A549 (cell line): ENCODE data around the gene THSD7A. TPM values are rescaled to one million over a fixed set of nuclear protein-coding genes. Genes with fewer than 3 reads are reported as not detected.
A peak's percentile ranks its signal among the peaks of the same experiment; 100 is the strongest.

ENCODE experiments used
- ATAC-seq, 2 experiments: fragments of 200-7000 bp in 1 of 2; fragments of >200 bp in 1 of 2; cut with Nextera tagmentation in 1 of 2; cut with Tn5 transposase in 1 of 2; 3 replicates each; pipeline versions ENCODE4 v1.8.0 to v1.9.1; 2018 to 2020; ENCODE audit warnings: mild to moderate bottlenecking in 1 of 2, moderate library complexity in 1 of 2
- CTCF ChIA-PET: fragments of 300-600 bp; sonication (Branson Sonifier 250); formaldehyde crosslinking; extraction: SDS; loops from one replicate; lab custom pipeline; 2021; ENCODE audit warnings: antibody characterized with exemption, inconsistent platforms; lab: Yijun Ruan, JAX
- POLR2A ChIA-PET: fragments of 350-600 bp; formaldehyde crosslinking; extraction: SDS; loops from one replicate; lab custom pipeline; 2021; ENCODE audit warnings: antibody characterized with exemption, inconsistent platforms; lab: Yijun Ruan, JAX
- DNase-seq, 2 experiments: peaks; one replicate each; pipeline versions ENCODE4 v3.0.0 to v3.0.0-alpha.2; 2011 to 2016; ENCODE audit warnings: low read depth in 1 of 2, low spot score in 1 of 2
- FAIRE-seq: peaks from 2 replicates; lab custom pipeline; 2011; peaks lifted over from hg19 to GRCh38; lab: Jason Lieb, UNC
- H3K27ac ChIP-seq, 2 experiments: fragments of >200 bp; sonication (Bioruptor Twin); formaldehyde crosslinking; 3 replicates each; pipeline ENCODE4 v1.5.1; 2016 to 2017
- H3K4me1 ChIP-seq: fragments of >200 bp; sonication (Bioruptor Twin); formaldehyde crosslinking; 3 replicates; pipeline ENCODE4 v1.6.1; 2016
- H3K4me2 ChIP-seq: fragments of >200 bp; sonication (Bioruptor Twin); formaldehyde crosslinking; 3 replicates; pipeline ENCODE4 v1.6.1; 2016
- H3K4me3 ChIP-seq: fragments of >200 bp; sonication (Bioruptor Twin); formaldehyde crosslinking; 3 replicates; pipeline ENCODE4 v1.5.1; 2016
- H3K9me3 ChIP-seq: fragments of >200 bp; sonication (Bioruptor Twin); formaldehyde crosslinking; 3 replicates; pipeline ENCODE4 v1.6.1; 2016
- ATOH8 ChIP-seq: fragments of 250-450 bp; sonication (Bioruptor Pico); IDR thresholded peaks from 2 replicates; pipeline ENCODE4 v1.5.0; 2020; ENCODE audit warnings: low read depth, mild to moderate bottlenecking, moderate library complexity
- BHLHE40 ChIP-seq: IDR thresholded peaks from 2 replicates; pipeline ENCODE4 v1.6.1; 2012; ENCODE audit warnings: low read depth, low read length, inconsistent platforms
- CEBPB ChIP-seq, 2 experiments: fragments of >200 bp in 1 of 2; sonication (Bioruptor Twin) in 1 of 2; formaldehyde crosslinking in 1 of 2; IDR thresholded peaks; 2 replicates each; pipeline ENCODE4 v1.6.1; 2012 to 2016
- CHD2 ChIP-seq: fragments of 150-350 bp; IDR thresholded peaks from 2 replicates; pipeline ENCODE4 v1.6.1; 2014; ENCODE audit warnings: low read length; ENCODE audit not compliant: partially characterized antibody
- EHF ChIP-seq: fragments of 250-450 bp; sonication (Bioruptor Pico); IDR thresholded peaks from 2 replicates; pipeline ENCODE4 v1.5.0; 2020; ENCODE audit warnings: mild to moderate bottlenecking
- EHMT2 ChIP-seq: fragments of 200-600 bp; sonication (generic); IDR thresholded peaks from 2 replicates; pipeline ENCODE4 v1.6.1; 2016; ENCODE audit warnings: antibody characterized with exemption, low read depth, mild to moderate bottlenecking, moderate library complexity
- EP300 ChIP-seq, 2 experiments: fragments of >200 bp; sonication (Bioruptor Twin); formaldehyde crosslinking; IDR thresholded peaks; 2 replicates in 1 of 2; 3 replicates in 1 of 2; pipeline ENCODE4 v1.6.1; 2016 to 2017
- FOSL2 ChIP-seq, 2 experiments: fragments of 450-650 bp in 1 of 2; fragments of >200 bp in 1 of 2; sonication (Bioruptor Twin) in 1 of 2; formaldehyde crosslinking; IDR thresholded peaks; 2 replicates each; pipeline versions ENCODE4 v1.5.0 to v1.6.1; 2016 to 2020; ENCODE audit warnings: mild to moderate bottlenecking in 1 of 2, moderate library complexity in 1 of 2
- FOXS1 ChIP-seq: fragments of 250-450 bp; sonication (Bioruptor Pico); IDR thresholded peaks from 2 replicates; pipeline ENCODE4 v1.5.0; 2020; ENCODE audit warnings: mild to moderate bottlenecking, moderate library complexity
- GATA3 ChIP-seq: IDR thresholded peaks from 2 replicates; pipeline ENCODE4 v1.6.1; 2012; ENCODE audit warnings: borderline replicate concordance
- HDAC2 ChIP-seq: fragments of 200-600 bp; sonication (generic); IDR thresholded peaks from 2 replicates; pipeline ENCODE4 v1.6.1; 2016
- HES2 ChIP-seq: fragments of >200 bp; sonication (Bioruptor Twin); formaldehyde crosslinking; IDR thresholded peaks from 2 replicates; pipeline ENCODE4 v1.6.1; 2016
- JUN ChIP-seq, 2 experiments: fragments of >200 bp; sonication (Bioruptor Twin); formaldehyde crosslinking; IDR thresholded peaks; 2 replicates in 1 of 2; 3 replicates in 1 of 2; pipeline ENCODE4 v1.6.1; 2016 to 2017
- JUNB ChIP-seq: fragments of >200 bp; sonication (Bioruptor Twin); formaldehyde crosslinking; IDR thresholded peaks from 2 replicates; pipeline ENCODE4 v1.6.1; 2016
- MAX ChIP-seq: IDR thresholded peaks from 2 replicates; pipeline ENCODE4 v1.6.1; 2012
- NFE2L2 ChIP-seq: fragments of 150-350 bp; conservative IDR thresholded peaks from 2 replicates; pipeline ENCODE4 v1.6.1; 2014; ENCODE audit warnings: low read length
- NR3C1 ChIP-seq: fragments of >200 bp; sonication (Bioruptor Twin); formaldehyde crosslinking; IDR thresholded peaks from 3 replicates; pipeline ENCODE4 v1.6.1; 2017
- PHF8 ChIP-seq: fragments of 200-600 bp; sonication (generic); IDR thresholded peaks from 2 replicates; pipeline ENCODE4 v1.6.1; 2016; ENCODE audit warnings: low read depth, mild to moderate bottlenecking, antibody characterized with exemption, moderate library complexity, borderline replicate concordance
- POLR2A ChIP-seq: IDR thresholded peaks from 2 replicates; pipeline ENCODE4 v1.6.1; 2012; ENCODE audit warnings: mild to moderate bottlenecking, low read length
- POLR2AphosphoS2 ChIP-seq: conservative IDR thresholded peaks from 2 replicates; pipeline ENCODE4 v1.6.1; 2012; ENCODE audit warnings: low read length, improper control_type of control experiment, inconsistent platforms
- RARB ChIP-seq: fragments of 250-450 bp; sonication (Bioruptor Pico); IDR thresholded peaks from 2 replicates; pipeline ENCODE4 v1.8.0; 2021; ENCODE audit warnings: mild to moderate bottlenecking, moderate library complexity
- RFX5 ChIP-seq: fragments of 450-650 bp; IDR thresholded peaks from 2 replicates; pipeline ENCODE4 v1.7.1; 2014; ENCODE audit warnings: antibody characterized with exemption, mild to moderate bottlenecking, moderate library complexity
- TFCP2L1 ChIP-seq: fragments of 250-450 bp; sonication (Bioruptor Pico); IDR thresholded peaks from 2 replicates; pipeline ENCODE4 v1.5.0; 2021; ENCODE audit warnings: mild to moderate bottlenecking
- ZC3H11A ChIP-seq: fragments of 450-650 bp; IDR thresholded peaks from 2 replicates; pipeline ENCODE4 v1.6.1; 2014; ENCODE audit warnings: antibody characterized with exemption, mild to moderate bottlenecking
- ZNF302 ChIP-seq: fragments of 250-450 bp; sonication (Bioruptor Pico); IDR thresholded peaks from 2 replicates; pipeline ENCODE4 v1.9.0; 2021; ENCODE audit warnings: inconsistent platforms, mild to moderate bottlenecking, moderate library complexity
- WGBS: methylation state at CpG from one replicate; pipeline ENCODE4 v1.1.6; 2017; ENCODE audit errors: missing lambda C conversion rate; 5-methylcytosine and 5-hydroxymethylcytosine counted together
- polyA plus RNA-seq, 4 experiments: library from polyadenylated mRNA; depleted of rRNA in 3 of 4; stranded (reverse); fragments of >200 nt; fragmentation: RNase III in 1 of 4; extraction: RNeasy Plus Mini Kit Qiagen cat#74134 plus additional on column Dnase treatment in 1 of 4; gene quantifications; 2 replicates in 3 of 4; 3 replicates in 1 of 4; pipeline ENCODE4 v1.2.3, GENCODE V29; 2011 to 2017
- TF ChIP-seq, protein P1 (sequence below): fragments of 250-450 bp; sonication (Bioruptor Pico); IDR thresholded peaks from 2 replicates; pipeline ENCODE4 v1.5.0; 2021; ENCODE audit warnings: mild to moderate bottlenecking, moderate library complexity, borderline replicate concordance
- TF ChIP-seq, protein P2 (sequence below): fragments of >200 bp; sonication (Bioruptor Twin); formaldehyde crosslinking; IDR thresholded peaks from 3 replicates; pipeline ENCODE4 v1.6.1; 2016

The THSD7A gene
- polyA plus RNA-seq, 2 of the 4 experiments (the other 2 are of a cell fraction) = 5.7 to 11.8 TPM

GRCh38 chr7:11727864-11728263, 104.1 kb downstream of the THSD7A start:
- no peak for ATAC-seq
- peak overlapping the region; percentile 52 to 69; a peak in 5 of 6 replicates for H3K27ac ChIP-seq
- no peak for TF ChIP-seq ZNF302 (CRISPR knock-in tag)
- TF ChIP-seq MAX = no peak
- TF ChIP-seq FOSL2 (IDR thresholded peaks at IDR 0.05) = no peak
- no peak for TF ChIP-seq FOSL2 (CRISPR knock-in tag; IDR thresholded peaks at IDR 0.05)
- TF ChIP-seq CHD2 = no peak
- no peak for TF ChIP-seq HES2
- TF ChIP-seq POLR2A = no peak
- no peak for TF ChIP-seq GATA3
- no peak for TF ChIP-seq EHMT2
- no peak for TF ChIP-seq JUN (IDR thresholded peaks at IDR 0.05)
- no peak for TF ChIP-seq EHF (CRISPR knock-in tag)
- no peak for TF ChIP-seq HDAC2
- TF ChIP-seq EP300 (IDR thresholded peaks at IDR 0.05) = no peak
- no peak for TF ChIP-seq JUNB
- no peak for TF ChIP-seq PHF8
- no peak for TF ChIP-seq ZC3H11A
- TF ChIP-seq, all 56 proteins: peak for 0
- no peak for DNase-seq
- WGBS = 57% methylated on average over 1 of the region's 1 CpG
- no peaks in the 10 kb centered on the region for H3K9me3 ChIP-seq
- H3K4me3 ChIP-seq = no peak overlapping the region
- peak overlapping the region; percentile 61 for H3K4me2 ChIP-seq
- POLR2A ChIA-PET = no interaction called here
- peaks cover 22% of the 10 kb centered on the region for H3K4me1 ChIP-seq
- FAIRE-seq = peak; percentile 93
- CTCF ChIA-PET = no interaction called here

DNA sequence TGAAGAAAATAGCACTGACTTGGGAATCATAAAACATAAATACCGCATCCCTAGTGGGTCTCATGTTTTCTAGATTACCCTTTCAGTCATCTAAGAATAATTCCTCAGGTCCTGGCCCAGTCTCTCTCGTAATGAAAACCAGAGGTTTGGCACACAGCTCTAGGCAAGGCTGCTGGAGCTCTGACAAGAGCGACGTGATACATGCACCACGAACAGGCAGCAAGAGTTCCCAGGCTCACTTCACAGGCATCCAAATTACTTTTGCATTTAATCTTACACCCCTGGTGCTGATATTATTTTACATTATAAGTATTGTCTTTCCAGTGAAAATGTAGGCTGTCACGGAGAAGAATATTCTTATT, 105.2 kb downstream of the THSD7A start:
- POLR2A ChIA-PET = no interaction called here
- H3K4me2 ChIP-seq = peak overlapping the region; percentile 61
- 62% methylated on average over 6 of the region's 6 CpGs for WGBS
- H3K27ac ChIP-seq = peak overlapping the region; percentile 69 to 71
- CTCF ChIA-PET = no interaction called here
- no peaks in the 10 kb centered on the region for H3K9me3 ChIP-seq
- H3K4me3 ChIP-seq = no peak overlapping the region
- TF ChIP-seq NR3C1 = no peak
- no peak for TF ChIP-seq POLR2AphosphoS2
- TF ChIP-seq PHF8 = no peak
- TF ChIP-seq ATOH8 (CRISPR knock-in tag) = no peak
- DNase-seq = no peak
- ATAC-seq = peak; percentile 59 to 78; a peak in 4 of 6 replicates
- H3K4me1 ChIP-seq = peaks cover 18% of the 10 kb centered on the region
- FAIRE-seq = no peak

GRCh38 chr7:11726001-11726793, 105.8 kb downstream of the THSD7A start:
- H3K4me1 ChIP-seq = peaks cover 15% of the 10 kb centered on the region
- DNase-seq = no peak
- FAIRE-seq = no peak
- ChIA-PET POLR2A (no interaction called here), CTCF (no interaction called here)
- H3K4me2 ChIP-seq = peak overlapping the region; percentile 61
- H3K9me3 ChIP-seq = no peaks in the 10 kb centered on the region
- H3K4me3 ChIP-seq = no peak overlapping the region
- H3K27ac ChIP-seq = peak overlapping the region; percentile 69 to 71
- ATAC-seq = peak in 1 of 2 experiments; percentile 60; a peak in 3 of 6 replicates
- 39% methylated on average over 7 of the region's 7 CpGs for WGBS
- TF ChIP-seq, protein P1, sequence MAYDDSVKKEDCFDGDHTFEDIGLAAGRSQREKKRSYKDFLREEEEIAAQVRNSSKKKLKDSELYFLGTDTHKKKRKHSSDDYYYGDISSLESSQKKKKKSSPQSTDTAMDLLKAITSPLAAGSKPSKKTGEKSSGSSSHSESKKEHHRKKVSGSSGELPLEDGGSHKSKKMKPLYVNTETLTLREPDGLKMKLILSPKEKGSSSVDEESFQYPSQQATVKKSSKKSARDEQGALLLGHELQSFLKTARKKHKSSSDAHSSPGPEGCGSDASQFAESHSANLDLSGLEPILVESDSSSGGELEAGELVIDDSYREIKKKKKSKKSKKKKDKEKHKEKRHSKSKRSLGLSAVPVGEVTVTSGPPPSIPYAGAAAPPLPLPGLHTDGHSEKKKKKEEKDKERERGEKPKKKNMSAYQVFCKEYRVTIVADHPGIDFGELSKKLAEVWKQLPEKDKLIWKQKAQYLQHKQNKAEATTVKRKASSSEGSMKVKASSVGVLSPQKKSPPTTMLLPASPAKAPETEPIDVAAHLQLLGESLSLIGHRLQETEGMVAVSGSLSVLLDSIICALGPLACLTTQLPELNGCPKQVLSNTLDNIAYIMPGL (CRISPR knock-in tag) = no peak
- TF ChIP-seq TFCP2L1 (CRISPR knock-in tag) (no peak), RFX5 (no peak), EHF (CRISPR knock-in tag) (no peak), CEBPB (IDR thresholded peaks at IDR 0.05) (peak in 1 of 2 experiments; percentile 71; a peak in 2 of 4 replicates), RARB (CRISPR knock-in tag) (no peak), NFE2L2 (no peak), JUN (IDR thresholded peaks at IDR 0.05) (0 out of 5 replicates have a peak, but pooled peaks of 1 of the 2 experiments have one; percentile 18), BHLHE40 (no peak), FOXS1 (CRISPR knock-in tag) (no peak)
- TF ChIP-seq, protein P2, sequence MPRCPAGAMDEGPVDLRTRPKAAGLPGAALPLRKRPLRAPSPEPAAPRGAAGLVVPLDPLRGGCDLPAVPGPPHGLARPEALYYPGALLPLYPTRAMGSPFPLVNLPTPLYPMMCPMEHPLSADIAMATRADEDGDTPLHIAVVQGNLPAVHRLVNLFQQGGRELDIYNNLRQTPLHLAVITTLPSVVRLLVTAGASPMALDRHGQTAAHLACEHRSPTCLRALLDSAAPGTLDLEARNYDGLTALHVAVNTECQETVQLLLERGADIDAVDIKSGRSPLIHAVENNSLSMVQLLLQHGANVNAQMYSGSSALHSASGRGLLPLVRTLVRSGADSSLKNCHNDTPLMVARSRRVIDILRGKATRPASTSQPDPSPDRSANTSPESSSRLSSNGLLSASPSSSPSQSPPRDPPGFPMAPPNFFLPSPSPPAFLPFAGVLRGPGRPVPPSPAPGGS = no peak
